Suprapubic skin (tissue), 4 donors: Measurements from ENCODE around the gene GRK5. TPM values are rescaled to one million over a fixed set of nuclear protein-coding genes. Genes with fewer than 3 reads are reported as not detected.

ENCODE experiments used
- DNase-seq, 2 donors: peaks; one replicate each; pipeline ENCODE4 v3.0.0-alpha.2; 2019; ENCODE audit warnings: low spot score in 2 of 2
- H3K27ac ChIP-seq: fragments of 200-600 bp; sonication (generic); one replicate; pipeline ENCODE4 v1.5.1; 2019
- H3K27me3 ChIP-seq: fragments of 200-600 bp; sonication (generic); one replicate; pipeline ENCODE4 v1.5.1; 2019
- H3K36me3 ChIP-seq: fragments of 200-600 bp; sonication (generic); one replicate; pipeline ENCODE4 v1.5.1; 2019
- H3K4me1 ChIP-seq: fragments of 200-600 bp; sonication (generic); one replicate; pipeline ENCODE4 v1.5.1; 2019
- H3K4me3 ChIP-seq: fragments of 200-600 bp; sonication (generic); one replicate; pipeline ENCODE4 v1.5.1; 2019; ENCODE audit warnings: mild to moderate bottlenecking
- H3K9me3 ChIP-seq: fragments of 200-600 bp; sonication (generic); one replicate; pipeline ENCODE4 v1.5.1; 2019
- EP300 ChIP-seq: sonication (generic); formaldehyde crosslinking; IDR thresholded peaks from one replicate; pipeline ENCODE4 v1.6.1; 2017; ENCODE audit warnings: antibody characterized with exemption
- POLR2A ChIP-seq, 2 donors: fragments of 450-650 bp; IDR thresholded peaks; one replicate each; pipeline ENCODE4 v1.6.1; 2017; ENCODE audit warnings: antibody characterized with exemption in 2 of 2, mild to moderate bottlenecking in 2 of 2, moderate library complexity in 2 of 2
- POLR2AphosphoS5 ChIP-seq, 3 donors: sonication (generic); formaldehyde crosslinking; IDR thresholded peaks; one replicate each; pipeline ENCODE4 v1.6.1; 2017; ENCODE audit warnings: antibody characterized with exemption in 3 of 3
- WGBS: methylation state at CpG from one replicate; pipeline ENCODE4 v1.1.5; 2018; 5-methylcytosine and 5-hydroxymethylcytosine counted together
- total RNA-seq, 4 donors: library from RNA; depleted of rRNA; stranded (reverse); fragments of >200 nt; gene quantifications; one replicate each; pipeline ENCODE4 v1.1.0, GENCODE V29; 2016
- TF ChIP-seq, protein P1 (sequence below), 2 donors: fragments of 200-600 bp in 1 of 2; fragments of 450-650 bp in 1 of 2; sonication (generic) in 1 of 2; IDR thresholded peaks; one replicate each; pipeline ENCODE4 v1.5.1; 2016 to 2019; ENCODE audit warnings: antibody characterized with exemption in 2 of 2, mild to moderate bottlenecking in 1 of 2, moderate library complexity in 1 of 2

Gene GRK5
- total RNA-seq, 4 donors from 2014 or later: 4.8 to 9.0 (median 6.7) TPM

DNA sequence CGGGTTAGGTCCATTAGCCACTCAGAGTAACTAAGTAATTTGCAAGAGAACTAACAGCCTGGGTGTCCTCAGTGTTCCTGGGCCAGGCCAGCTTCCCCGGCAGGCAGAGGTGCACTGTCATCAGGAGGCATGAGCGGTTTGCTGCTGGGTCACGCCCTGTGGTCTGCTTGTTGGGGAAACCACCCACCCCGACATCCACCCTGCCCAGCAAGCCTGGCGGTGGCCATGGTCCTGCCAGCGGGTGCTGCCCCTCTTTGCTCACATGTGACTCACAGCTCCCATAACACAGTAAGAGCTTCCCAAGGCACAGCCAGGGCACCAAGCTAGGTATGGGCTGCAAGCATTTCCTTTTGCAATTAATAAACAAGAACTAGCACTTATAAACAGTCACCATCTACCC lies 259.3 kb downstream of the GRK5 start:
- H3K4me3 ChIP-seq: no peak overlapping the region
- peaks cover 8% of the 10 kb centered on the region for H3K27me3 ChIP-seq
- 61% methylated on average over 7 of the region's 7 CpGs for WGBS
- H3K4me1 ChIP-seq: peaks cover 7% of the 10 kb centered on the region
- H3K36me3 ChIP-seq: no peaks in the 10 kb centered on the region
- H3K27ac ChIP-seq: no peak overlapping the region
- no peak for DNase-seq
- no peaks in the 10 kb centered on the region for H3K9me3 ChIP-seq
- TF ChIP-seq, protein P1, sequence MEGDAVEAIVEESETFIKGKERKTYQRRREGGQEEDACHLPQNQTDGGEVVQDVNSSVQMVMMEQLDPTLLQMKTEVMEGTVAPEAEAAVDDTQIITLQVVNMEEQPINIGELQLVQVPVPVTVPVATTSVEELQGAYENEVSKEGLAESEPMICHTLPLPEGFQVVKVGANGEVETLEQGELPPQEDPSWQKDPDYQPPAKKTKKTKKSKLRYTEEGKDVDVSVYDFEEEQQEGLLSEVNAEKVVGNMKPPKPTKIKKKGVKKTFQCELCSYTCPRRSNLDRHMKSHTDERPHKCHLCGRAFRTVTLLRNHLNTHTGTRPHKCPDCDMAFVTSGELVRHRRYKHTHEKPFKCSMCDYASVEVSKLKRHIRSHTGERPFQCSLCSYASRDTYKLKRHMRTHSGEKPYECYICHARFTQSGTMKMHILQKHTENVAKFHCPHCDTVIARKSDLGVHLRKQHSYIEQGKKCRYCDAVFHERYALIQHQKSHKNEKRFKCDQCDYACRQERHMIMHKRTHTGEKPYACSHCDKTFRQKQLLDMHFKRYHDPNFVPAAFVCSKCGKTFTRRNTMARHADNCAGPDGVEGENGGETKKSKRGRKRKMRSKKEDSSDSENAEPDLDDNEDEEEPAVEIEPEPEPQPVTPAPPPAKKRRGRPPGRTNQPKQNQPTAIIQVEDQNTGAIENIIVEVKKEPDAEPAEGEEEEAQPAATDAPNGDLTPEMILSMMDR (IDR thresholded peaks at IDR 0.05): no peak
- TF ChIP-seq POLR2A (IDR thresholded peaks at IDR 0.05) (no peak), EP300 (no peak), POLR2AphosphoS5 (IDR thresholded peaks at IDR 0.05) (no peak)

DNA sequence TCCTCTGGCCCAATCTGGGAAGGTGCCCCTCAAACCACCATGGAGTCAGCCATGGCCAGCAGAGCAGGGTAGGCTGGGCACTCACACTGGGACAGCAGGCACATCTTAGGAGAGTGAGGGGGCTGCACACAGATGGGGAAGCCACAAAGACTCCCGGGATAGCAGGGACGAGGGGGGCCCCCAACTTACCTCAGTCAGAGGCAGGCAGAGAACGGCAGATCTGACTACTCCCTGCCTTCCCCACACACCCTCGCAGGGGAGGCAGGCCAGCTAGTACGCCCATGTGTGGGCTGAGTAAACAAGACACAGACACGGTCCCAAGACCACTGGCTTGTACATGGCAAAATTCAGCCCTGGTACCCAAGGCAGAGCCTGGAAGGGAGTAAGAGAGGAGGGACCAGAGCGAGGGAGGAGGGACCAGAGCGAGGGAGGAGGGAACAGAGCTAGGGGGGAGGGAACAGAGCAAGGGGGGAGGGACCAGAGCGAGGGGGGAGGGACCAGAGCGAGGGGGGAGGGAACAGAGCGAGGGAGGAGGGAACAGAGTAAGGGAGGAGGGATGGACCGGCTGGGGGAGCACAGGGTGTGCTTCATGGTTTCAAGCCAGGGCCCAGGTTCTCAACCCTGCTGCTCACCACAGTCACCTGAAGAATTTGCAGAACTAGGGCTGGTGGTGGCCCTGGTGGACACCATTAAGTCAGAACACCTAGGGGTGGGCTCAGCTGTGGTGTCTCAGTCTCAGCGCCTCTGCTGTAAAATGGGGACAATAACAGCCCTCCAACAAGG lies 261.4 kb downstream of the GRK5 start:
- Histone ChIP-seq H3K4me3 (no peak overlapping the region), H3K27ac (no peak overlapping the region), H3K9me3 (no peaks in the 10 kb centered on the region), H3K36me3 (no peaks in the 10 kb centered on the region), H3K4me1 (peaks cover 7% of the 10 kb centered on the region), H3K27me3 (peaks cover 8% of the 10 kb centered on the region)
- TF ChIP-seq POLR2AphosphoS5 (IDR thresholded peaks at IDR 0.05) (no peak), EP300 (no peak), POLR2A (IDR thresholded peaks at IDR 0.05) (no peak)
- TF ChIP-seq, protein P1 (IDR thresholded peaks at IDR 0.05): no peak
- 75% methylated on average over 13 of the region's 13 CpGs for WGBS
- no peak for DNase-seq

DNA sequence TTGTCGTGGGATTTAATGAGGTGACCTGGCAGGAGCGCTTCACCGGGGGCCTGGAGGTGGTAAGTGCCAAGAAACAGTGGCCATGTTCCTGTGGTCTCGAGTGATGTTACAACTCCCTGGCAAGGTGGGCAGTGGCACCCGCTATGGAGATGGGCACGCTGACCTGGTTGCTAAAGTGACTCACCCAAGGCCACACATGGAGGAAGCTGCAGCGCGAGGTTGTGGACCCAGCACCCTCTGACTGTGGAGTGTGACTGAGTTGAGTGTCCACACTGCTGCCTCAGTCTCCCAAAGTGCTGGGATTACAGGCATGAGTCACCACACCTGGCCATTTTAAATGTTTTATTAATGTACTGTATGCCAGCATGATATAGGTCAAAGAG lies 261.9 kb downstream of the GRK5 start:
- no peak overlapping the region for H3K27ac ChIP-seq
- DNase-seq: no peak
- 96% methylated on average over 8 of the region's 8 CpGs for WGBS
- H3K27me3 ChIP-seq: peaks cover 8% of the 10 kb centered on the region
- H3K9me3 ChIP-seq: no peaks in the 10 kb centered on the region
- TF ChIP-seq POLR2AphosphoS5 (IDR thresholded peaks at IDR 0.05) (no peak), POLR2A (IDR thresholded peaks at IDR 0.05) (no peak), EP300 (no peak)
- TF ChIP-seq, protein P1 (IDR thresholded peaks at IDR 0.05): no peak
- no peaks in the 10 kb centered on the region for H3K36me3 ChIP-seq
- peaks cover 7% of the 10 kb centered on the region for H3K4me1 ChIP-seq
- no peak overlapping the region for H3K4me3 ChIP-seq

DNA sequence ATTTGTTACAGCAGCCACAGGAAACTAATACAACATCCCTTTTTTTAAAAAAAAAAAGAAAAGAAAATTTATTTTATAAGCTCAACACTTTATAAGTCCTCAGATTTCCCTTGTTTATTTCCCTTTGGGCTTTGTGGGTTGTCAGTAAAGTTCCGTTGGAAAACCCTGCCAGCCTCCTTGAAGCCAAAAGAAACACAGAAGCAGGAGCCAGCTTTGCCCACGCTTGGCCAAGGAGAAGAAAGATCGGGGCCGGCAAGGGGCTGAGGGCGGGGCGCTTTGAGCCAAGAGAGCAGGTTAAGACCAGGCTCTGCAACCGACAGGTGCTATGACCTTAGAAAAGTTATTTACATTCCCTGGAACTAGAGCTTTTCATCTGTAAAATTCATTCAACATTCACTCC lies 262.5 kb downstream of the GRK5 start:
- H3K4me3 ChIP-seq: no peak overlapping the region
- no peak overlapping the region for H3K27ac ChIP-seq
- WGBS: 46% methylated on average over 7 of the region's 7 CpGs
- TF ChIP-seq EP300: no peak
- TF ChIP-seq POLR2AphosphoS5 (IDR thresholded peaks at IDR 0.05): no peak
- TF ChIP-seq, protein P1 (IDR thresholded peaks at IDR 0.05): no peak
- TF ChIP-seq POLR2A (IDR thresholded peaks at IDR 0.05): no peak
- H3K27me3 ChIP-seq: peaks cover 8% of the 10 kb centered on the region
- H3K36me3 ChIP-seq: no peaks in the 10 kb centered on the region
- DNase-seq: no peak
- peaks cover 7% of the 10 kb centered on the region for H3K4me1 ChIP-seq
- no peaks in the 10 kb centered on the region for H3K9me3 ChIP-seq

DNA sequence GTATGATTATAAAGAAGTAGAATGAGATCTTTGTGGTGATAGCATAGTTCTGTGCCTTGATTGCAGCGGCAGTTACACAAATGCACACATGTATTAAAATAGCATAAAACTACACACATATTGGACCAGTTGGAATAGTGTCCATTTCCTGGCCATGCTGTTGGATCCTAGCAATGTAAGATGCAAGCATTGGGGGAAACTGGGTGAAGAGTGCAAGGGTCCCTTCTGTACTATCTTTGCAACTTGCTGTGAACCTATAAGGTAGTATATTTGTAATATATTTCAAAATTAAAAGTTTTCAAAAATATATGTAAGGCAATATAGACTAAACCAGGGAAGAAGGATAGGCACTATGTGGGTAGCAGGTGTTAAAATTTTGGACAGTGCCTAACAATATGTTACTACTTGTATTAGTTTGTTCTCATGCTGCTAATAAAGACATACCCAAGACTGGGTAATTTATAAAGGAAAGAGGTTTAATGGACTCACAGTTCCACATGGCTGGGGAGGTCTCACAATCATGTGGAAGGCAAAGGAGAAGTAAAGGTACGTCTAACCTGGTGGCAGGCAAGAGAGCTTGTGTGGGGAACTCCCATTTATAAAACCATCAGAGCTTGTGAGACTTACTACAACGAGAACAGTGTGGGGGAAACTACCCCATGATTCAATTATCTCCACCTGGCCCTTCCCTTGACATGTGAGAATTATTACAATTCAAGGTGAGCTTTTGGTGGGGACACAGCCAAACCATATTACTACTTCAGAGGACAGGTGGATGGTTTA lies 263.7 kb downstream of the GRK5 start:
- H3K27me3 ChIP-seq: peaks cover 8% of the 10 kb centered on the region
- no peak overlapping the region for H3K4me3 ChIP-seq
- no peak overlapping the region for H3K27ac ChIP-seq
- no peak for TF ChIP-seq POLR2A (IDR thresholded peaks at IDR 0.05)
- TF ChIP-seq EP300: no peak
- TF ChIP-seq POLR2AphosphoS5 (IDR thresholded peaks at IDR 0.05): no peak
- TF ChIP-seq, protein P1 (IDR thresholded peaks at IDR 0.05): no peak
- H3K4me1 ChIP-seq: peaks cover 7% of the 10 kb centered on the region
- DNase-seq: no peak
- 73% methylated on average over 3 of the region's 3 CpGs for WGBS
- H3K36me3 ChIP-seq: no peaks in the 10 kb centered on the region
- H3K9me3 ChIP-seq: no peaks in the 10 kb centered on the region
